Osteocyte (in vitro differentiated cells): ENCODE measurements around the gene WDR73. TPM values are rescaled to one million over a fixed set of nuclear protein-coding genes. Genes with fewer than 3 reads are reported as not detected.

Experiments
- DNase-seq: peaks from one replicate; pipeline ENCODE4 v3.0.0; 2021; ENCODE audit warnings: mixed read lengths; ENCODE audit not compliant: unreplicated experiment; ENCODE audit errors: extremely low spot score
- H3K27ac Mint-ChIP-seq: one replicate; pipeline ENCODE4 v1.8.0; 2021; ENCODE audit warnings: mild to moderate bottlenecking, mixed read lengths; ENCODE audit not compliant: unreplicated experiment
- H3K27me3 Mint-ChIP-seq: one replicate; pipeline ENCODE4 v1.8.0; 2021; ENCODE audit warnings: mixed read lengths; ENCODE audit not compliant: unreplicated experiment
- H3K36me3 Mint-ChIP-seq: one replicate; pipeline ENCODE4 v1.8.0; 2021; ENCODE audit warnings: mixed read lengths; ENCODE audit not compliant: unreplicated experiment
- H3K4me1 Mint-ChIP-seq: one replicate; pipeline ENCODE4 v1.8.0; 2021; ENCODE audit warnings: mixed read lengths; ENCODE audit not compliant: unreplicated experiment
- H3K4me3 Mint-ChIP-seq: one replicate; pipeline ENCODE4 v1.8.0; 2021; ENCODE audit warnings: mild to moderate bottlenecking, moderate library complexity, mixed read lengths; ENCODE audit not compliant: unreplicated experiment
- H3K9me3 Mint-ChIP-seq: one replicate; pipeline ENCODE4 v1.8.0; 2021; ENCODE audit warnings: mixed read lengths; ENCODE audit not compliant: unreplicated experiment
- CTCF ChIP-seq: fragments of 200-600 bp; sonication (generic); IDR thresholded peaks from 2 replicates; pipeline ENCODE4 v1.5.0; 2021; ENCODE audit warnings: antibody characterized with exemption, mild to moderate bottlenecking, moderate library complexity
- total RNA-seq: library from RNA; stranded (reverse); gene quantifications from 2 replicates; pipeline ENCODE4 v1.2.1, GENCODE V29; 2021

WDR73 gene
- total RNA-seq, 1 donor from 2014 or later: 22.2 TPM

- H3K27ac Mint-ChIP-seq: no peak overlapping the region
- no peak for DNase-seq
- no peaks in the 10 kb centered on the region for H3K27me3 Mint-ChIP-seq
- no peak for TF ChIP-seq CTCF
- H3K9me3 Mint-ChIP-seq: no peaks in the 10 kb centered on the region
- H3K4me1 Mint-ChIP-seq: peaks cover 18% of the 10 kb centered on the region
- H3K36me3 Mint-ChIP-seq: peaks cover 42% of the 10 kb centered on the region
- no peak overlapping the region for H3K4me3 Mint-ChIP-seq
Measured at GRCh38 chr15:84668221-84668982, 14.3 kb upstream of the WDR73 start.

- peaks cover 41% of the 10 kb centered on the region for H3K36me3 Mint-ChIP-seq
- TF ChIP-seq CTCF: no peak
Measured at GRCh38 chr15:84666373-84666772, 12.3 kb upstream of the WDR73 start.

GRCh38 chr15:84661001-84661400, 6.9 kb upstream of the WDR73 start:
- no peak for DNase-seq
- Mint-ChIP-seq H3K9me3 (no peaks in the 10 kb centered on the region), H3K36me3 (peaks cover 19% of the 10 kb centered on the region), H3K4me3 (no peak overlapping the region), H3K27ac (no peak overlapping the region), H3K27me3 (no peaks in the 10 kb centered on the region), H3K4me1 (peaks cover 11% of the 10 kb centered on the region)
- TF ChIP-seq CTCF: no peak

More at GRCh38 chr15:84666373-84666772, 12.3 kb upstream of the WDR73 start:
- Mint-ChIP-seq H3K9me3 (no peaks in the 10 kb centered on the region), H3K4me1 (peaks cover 7% of the 10 kb centered on the region), H3K4me3 (no peak overlapping the region), H3K27me3 (no peaks in the 10 kb centered on the region), H3K27ac (peak overlapping the region; percentile 24)
- no peak for DNase-seq

GRCh38 chr15:84659904-84660781, 6.1 kb upstream of the WDR73 start:
- Mint-ChIP-seq H3K4me1 (peaks cover 14% of the 10 kb centered on the region), H3K36me3 (peaks cover 12% of the 10 kb centered on the region), H3K4me3 (no peak overlapping the region), H3K9me3 (no peaks in the 10 kb centered on the region), H3K27ac (no peak overlapping the region), H3K27me3 (no peaks in the 10 kb centered on the region)
- no peak for TF ChIP-seq CTCF
- DNase-seq: no peak
